Activated naive CD8-positive, alpha-beta T cell treated with anti-CD3 and anti-CD28 coated beads, Interleukin-2, amount 50 U/mL, for 16 hours (primary cell): ENCODE measurements around the gene HDAC4.

Experiments used
- DNase-seq: peaks from one replicate; pipeline ENCODE4 v3.0.0-alpha.2; 2020; ENCODE audit warnings: low read depth, low spot score

The HDAC4 gene

DNA sequence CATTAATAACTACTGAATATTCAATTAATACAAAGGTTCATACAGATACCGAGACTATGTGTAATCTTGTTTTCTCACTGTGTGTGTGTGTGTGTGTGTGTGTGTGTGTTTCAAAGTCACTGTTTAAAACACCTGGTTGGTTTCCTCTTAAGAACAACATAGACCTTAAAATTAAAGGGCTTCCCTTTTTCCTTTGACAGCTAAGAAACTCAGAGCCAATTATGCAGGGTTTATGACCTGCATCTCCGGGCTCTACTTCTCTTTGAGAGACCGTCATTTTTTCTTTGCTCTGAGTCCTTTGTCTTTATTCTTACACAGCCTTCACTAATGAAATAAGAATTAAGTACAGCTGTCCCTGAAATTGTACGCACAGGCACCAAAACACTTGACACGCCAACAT lies 145.6 kb downstream of the HDAC4 start:
- DNase-seq, result no peak

DNA sequence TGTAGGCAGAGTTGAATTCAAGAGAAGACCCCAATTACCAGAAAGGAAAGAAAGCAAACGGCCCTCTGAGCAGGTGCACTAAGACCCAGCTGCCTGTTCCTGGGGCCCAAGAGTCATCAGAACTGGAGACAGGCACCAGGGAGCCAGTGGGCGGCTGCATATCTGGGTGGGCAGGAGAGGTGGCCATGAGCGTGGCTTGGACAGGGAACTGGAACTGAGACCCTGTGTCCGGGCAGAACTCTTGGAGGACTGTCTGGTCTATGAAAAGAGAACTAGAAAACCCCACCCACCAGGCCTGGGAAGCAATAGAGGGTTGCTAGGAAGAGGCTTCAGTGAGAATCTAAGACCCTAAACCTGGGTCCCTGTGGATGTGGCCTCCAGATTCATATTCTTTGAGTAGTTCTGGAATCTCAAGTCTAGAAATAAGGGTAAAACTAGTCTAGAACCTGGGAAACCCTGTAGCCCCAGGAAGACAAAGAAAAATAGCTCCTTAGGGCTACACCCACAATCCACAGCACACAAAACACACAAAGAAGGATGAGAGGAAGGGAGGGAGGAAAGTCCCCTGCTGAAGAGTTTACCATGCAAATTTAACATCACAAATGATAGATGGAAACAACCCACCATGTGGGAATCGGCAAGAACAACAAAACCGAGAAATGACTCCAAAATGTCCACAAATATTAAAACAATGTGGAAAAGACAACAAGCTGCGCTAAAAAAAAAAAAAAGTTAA lies 147.0 kb downstream of the HDAC4 start:
- no peak for DNase-seq

DNA sequence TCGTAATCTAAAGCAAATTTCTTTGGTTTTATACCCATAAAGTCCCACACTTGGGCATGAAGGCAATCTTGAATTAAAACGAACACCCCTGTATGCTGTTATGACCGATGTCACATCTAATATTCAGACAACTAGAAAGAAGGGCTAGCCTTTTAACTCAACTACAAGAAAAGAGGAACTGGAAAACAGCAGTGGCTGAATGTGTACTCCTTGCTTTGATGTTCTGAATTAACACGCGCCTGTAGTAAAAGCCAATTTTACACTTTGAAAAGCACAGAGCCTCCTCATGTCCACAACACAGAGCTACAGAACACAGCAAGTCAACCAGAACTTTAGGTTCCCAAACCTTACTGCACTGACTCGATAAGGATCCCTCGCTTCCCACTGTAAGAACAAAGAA lies 147.6 kb downstream of the HDAC4 start:
- no peak for DNase-seq

DNA sequence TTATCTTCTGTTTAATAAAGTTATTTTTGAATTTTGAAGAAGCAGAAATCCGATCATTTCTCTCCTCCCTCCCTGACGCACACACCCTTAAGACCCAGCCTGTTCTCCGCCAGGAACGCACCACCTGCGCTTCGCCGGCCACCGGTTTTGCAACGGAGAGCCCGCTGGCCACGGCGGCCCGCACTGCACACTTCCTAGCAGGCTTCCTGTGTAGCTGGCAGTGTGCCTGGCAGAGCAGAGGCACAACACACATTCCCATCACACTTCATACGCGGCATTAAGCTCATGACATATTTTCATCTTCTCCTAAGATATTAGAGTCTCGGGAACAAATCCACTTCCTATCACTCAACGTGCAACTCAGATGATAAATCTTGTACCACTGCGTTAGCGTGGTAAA lies 148.0 kb downstream of the HDAC4 start:
- DNase-seq, result no peak

DNA sequence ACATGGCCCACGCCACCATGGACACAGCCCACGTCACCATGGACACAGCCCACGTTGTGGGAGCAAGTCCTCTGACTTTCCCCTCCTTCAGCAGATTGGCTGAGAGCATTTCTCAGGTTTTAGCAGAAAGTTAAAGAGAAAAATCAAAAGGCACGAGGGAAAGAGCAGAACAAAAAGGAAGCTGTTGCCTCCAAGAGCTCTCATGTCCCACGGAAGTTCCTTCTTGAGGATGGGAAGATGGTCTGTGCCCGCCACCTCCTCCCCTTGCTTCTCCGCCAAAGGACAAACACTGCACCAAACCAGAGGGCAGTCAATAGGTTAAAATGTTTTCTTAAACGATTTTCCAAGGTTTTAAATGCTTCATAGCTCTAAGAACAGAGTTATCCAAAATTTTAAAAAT lies 148.4 kb downstream of the HDAC4 start:
- no peak for DNase-seq

DNA sequence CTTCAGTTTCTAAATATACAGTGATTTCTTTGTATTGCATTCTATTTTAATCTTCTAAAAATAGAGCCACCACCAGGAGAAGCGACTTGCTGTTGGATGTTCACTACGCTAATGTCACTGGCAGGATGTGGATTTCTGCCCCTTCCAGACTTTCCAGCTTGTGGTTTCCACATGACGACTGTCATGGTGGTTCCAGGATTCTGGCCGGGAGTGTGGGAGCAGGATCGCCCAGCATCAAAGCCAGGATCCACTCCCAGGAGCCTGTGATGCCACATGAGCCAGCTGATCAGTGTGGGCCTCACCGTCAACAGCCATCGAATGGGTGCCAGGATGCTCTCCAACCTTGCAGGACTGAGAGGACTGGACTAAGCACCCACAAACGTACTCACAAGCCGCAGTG lies 148.8 kb downstream of the HDAC4 start:
- no peak for DNase-seq

DNA sequence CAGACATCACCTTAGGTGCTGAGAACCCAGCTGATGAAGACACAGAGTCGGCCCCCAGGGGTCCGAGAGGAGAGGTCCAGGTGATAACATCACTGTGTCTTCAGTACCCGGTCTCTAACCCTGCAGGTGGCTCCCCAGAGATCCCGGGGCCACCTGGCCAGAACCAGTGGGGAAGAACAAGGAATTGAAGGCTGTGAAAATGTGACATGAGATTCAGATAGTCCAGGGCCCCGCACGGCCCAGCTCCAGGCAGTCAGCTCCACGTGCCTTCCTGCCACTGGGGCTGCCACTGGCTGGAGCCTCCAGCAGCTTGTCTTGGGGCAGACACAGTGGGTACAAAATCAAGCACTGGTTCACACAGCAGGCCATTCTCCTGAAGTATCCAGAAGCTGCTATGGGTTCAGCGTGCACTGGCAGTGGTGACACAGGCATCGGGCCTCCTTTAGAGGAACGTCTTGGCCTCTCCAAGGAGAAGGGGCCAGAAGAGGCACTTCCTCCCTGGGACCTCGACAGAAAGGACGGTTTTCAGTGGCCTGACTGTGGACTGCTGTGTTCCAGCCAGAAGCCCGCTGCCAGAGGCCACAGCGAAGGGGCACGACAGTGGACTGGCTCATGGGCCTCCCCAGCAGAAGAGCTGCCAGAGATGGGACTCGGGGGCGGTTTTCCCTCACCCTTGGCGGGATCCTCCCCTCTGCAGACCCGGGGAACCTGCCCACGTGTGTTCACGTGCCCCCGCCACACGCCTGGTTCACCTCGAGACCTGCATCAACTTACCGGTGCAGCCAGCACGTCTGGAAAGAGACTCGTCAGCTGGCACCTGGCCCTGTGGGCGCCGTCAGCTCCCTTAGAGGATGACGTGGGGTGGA lies 150.4 kb downstream of the HDAC4 start:
- no peak for DNase-seq

DNA sequence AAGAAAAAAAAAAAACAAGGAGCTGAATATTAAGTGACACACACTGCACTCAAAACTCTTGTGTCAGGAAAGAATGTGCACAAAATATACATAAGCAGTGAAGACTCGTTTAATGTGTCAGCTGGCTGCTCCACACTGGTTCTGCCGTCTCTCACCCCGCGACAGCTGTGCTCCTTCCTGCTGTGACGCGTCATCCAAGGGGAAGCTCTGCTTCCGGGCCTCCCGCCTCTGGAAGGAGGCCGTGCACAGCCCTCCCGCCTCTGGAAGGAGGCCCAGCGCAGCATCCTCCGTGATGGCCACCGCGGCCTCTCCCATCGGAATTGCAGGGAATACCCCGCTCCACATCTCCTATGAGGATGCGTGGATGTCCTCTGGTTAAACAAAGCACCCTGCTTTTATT lies 151.0 kb downstream of the HDAC4 start:
- no peak for DNase-seq

DNA sequence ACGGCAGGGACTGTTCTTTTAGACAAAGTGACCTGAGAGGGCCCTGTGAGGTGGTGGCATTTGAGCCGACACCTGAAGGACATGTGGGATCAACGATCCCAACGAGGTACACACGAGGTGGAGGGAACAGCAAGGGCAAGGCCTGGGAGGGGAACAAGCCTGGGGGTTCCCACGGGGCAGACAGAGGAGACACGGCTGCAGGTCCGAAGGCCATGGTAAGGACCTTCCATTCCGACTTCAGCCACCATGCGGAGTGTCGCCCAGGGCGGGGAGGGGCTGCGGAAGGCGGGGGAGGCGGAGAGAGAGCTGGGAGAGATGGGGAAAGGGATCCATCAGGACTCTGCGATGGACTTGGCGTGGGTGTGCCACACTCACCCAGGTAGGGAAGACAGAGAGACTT lies 151.8 kb downstream of the HDAC4 start:
- no peak for DNase-seq

DNA sequence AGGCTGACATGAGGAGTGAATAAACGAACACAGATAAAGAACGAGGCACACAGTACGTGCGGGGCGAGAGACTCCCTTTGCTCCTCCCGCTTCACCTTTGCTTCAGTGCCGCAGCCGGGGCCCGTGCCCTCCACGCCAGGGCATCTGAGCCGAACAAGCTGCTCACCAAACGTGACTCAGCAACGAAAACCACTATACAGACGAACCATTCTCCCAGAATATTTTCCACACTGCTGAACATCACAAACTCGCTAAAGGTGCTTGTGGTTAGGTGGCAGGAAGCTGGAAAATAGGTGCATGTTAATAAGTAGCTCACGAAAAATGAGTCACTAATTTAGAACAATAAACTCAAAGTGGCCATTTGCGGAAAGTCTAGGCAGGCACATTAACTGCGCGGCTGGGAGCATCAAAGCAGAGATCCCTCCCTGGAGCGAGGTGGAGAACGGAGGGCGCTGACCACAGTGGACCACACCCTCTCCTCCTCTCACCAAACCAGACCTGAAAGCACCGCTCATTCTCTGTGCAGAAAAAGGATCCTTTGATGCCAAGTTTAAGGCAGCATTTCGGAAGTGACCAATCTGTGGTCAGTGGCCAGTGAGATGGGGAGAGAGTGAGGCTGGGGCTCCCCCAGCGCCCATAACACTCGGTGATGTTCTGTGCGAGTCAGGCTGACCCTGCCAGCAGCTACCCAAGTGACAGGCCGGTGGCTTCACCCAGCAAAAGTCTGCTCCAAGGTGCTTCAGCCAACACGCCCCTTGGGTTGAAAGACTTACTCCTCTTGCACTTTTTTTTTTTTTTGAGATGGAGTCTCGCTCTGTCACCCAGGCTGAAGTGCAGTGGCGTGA lies 153.2 kb downstream of the HDAC4 start:
- no peak for DNase-seq

DNA sequence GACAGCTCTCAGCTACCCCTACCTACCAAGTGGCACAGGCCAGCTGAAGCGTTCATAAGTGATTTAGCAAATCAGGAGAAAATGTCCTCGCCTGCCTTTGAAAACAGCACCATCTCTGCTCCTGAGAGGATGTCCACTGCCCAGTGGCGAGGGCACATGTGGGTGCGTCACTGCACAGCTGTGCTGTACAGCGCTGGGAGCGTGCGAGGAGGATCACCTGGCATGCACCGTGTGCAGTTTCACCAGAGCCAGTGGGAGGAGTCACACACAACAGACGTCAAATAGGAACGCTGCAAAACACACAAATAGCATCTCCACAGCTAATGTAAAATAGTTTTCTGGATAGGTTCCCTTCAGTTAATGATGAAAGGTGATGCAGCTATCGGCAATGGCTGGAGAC lies 154.1 kb downstream of the HDAC4 start:
- DNase-seq, result no peak

DNA sequence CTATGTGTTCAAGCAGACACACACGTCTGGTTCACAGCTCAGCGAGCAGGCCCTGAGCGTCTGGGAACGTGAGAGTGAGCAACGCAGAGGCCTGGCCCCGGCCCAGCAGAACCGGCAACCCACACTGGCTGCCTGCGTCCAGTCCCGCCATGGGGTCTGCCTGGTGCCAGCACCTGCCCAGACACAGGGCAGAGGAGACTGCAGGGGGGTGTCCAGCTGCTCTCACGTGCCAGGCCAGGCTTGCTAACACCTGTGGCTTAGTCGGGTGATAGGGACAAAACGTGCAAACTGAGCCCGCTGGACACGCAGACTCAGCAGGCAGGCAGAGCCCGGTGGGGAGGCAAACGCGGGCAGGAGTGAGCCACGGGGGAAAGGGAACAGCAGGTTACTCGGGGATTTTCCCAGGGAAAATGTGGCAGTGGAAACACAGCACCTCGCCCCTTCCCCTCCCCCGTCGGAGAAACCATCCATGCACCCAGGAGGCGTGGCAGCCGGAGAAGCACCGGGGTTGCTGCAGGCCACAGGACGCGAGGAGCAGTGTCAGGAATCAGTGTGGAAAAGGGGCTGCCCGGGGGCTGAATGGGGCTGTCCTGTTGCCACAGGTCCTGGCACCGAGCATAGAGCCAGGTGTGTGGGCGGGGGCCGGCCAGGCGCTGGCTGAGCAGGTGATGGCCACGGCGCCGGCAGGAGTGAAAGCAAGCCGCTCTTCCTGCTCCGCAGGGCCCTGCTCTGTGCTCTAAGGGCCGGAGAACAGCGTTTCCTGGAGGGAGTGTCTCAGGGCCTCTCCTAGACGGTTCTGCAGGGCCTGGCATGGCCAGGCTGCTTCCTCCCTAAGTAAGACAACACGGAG lies 154.7 kb downstream of the HDAC4 start:
- DNase-seq, result no peak

DNA sequence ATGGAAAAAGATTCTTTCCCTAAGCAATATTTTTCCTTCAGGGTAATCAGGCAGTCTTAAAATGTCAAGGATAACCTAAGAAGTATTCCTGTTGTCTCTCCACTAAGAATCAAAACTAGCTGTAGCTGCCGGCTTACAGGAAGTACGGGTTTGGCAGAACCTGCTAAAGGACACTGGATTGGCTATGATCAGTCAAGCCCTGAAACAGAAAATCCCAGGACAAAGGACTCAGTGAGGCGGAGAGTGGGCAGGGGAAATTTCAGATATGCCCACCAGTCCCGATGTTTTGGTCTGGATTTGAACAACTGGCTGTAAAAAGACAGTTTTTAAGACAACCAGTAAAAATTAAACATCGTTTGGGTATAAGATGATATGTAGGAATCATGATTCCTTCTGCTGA lies 155.7 kb downstream of the HDAC4 start:
- no peak for DNase-seq

DNA sequence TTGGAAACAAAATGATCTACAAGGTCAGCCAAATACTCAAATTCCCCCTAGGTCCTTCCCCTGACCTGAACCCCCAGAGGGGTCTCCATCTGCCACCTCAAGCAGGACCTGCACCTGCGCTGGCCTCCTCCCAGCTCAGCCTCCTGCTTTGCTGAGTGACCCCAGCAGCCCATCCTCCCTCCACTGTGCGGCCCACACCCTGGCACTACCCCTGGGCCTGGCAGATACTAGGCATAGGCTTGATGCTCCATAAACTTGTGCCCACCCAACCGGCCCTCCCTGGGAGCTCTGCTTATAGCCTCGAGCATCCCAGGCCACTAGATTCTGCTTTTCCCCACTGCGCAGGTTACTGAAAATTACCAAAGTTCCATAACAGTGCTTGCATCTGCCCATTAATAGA lies 156.2 kb downstream of the HDAC4 start:
- DNase-seq, result no peak

DNA sequence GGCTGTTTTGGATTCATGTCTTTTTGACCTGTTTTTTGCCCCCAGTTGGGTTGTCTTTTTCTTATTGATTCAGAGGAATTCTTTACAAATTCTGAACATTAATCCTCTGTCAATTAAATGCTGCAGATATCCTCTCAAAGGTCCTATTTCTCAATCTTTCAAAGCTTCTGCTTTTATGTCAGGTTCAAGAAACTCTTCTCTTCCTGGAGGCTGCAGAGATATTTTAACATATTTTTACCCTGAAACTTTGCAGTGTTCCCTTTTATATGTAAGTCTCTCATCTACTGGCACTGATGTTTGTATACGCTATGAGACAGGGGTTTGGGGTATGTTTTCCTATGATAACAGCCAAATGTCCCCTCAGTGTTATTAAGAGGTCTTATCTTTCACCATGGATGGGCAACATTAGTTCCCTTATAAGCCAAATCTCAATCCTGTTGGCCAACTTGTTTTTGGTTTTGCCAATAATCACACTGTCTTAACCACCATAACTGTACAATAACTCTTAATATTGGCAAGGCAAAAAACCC lies 159.3 kb downstream of the HDAC4 start:
- DNase-seq, result no peak

DNA sequence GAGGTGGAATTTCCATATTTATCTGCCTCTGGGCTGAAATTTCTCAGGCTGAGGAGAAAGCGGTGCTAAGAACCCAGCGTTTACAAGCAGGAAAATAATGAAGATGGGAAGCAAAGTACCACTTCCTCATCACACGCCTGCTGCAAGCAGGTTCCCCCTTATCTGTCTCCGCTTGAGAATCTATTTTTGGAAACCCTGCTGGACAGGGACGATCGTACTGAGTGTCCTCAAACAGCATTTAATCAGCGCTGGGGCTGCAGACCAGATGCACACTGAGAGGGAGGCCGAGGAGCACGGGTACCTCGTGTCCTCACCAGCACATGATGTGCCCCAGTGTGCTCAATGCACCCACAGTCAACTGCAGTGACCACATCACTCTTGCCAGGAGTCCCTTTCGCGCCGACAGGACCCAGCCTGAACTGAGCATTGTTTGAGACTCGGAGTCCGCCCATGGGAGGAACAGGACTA lies 160.4 kb downstream of the HDAC4 start:
- no peak for DNase-seq

DNA sequence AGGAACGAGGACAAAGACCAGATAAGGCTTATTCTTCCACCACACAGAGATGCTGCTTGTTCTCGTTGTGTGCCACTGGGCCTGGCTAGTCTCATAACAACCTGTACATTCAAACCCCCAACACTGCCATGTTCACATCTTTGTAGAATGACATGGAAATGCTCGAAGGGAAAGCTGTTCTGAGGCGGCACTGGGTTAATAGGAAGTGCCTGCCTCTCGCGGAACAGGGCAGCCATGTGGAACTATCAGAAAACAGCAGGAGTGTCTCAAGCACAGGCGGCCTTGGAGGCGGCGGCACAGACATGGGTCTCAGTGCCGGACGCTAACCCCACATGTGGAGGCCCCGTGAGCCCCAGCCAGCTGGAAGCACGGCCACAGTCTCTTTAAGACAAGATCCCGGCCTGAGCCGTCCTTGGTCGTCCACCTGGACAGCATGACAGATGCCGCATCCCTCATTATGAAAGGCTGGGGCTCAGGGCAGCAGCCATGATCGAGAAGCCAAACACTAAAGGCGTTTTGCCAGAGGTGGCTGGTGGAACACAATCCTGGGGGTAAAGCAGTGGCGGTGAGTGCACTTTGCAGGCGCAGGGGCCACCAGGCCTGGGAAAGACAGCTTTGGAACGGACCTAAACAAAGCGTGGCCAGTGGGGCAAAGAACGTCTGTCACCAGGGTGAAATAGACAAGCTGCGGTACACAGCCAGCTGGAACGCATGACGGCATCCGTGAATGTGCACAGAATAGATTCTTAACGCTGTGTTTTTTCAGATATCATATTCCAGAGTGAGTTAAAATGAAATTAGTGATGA lies 161.0 kb downstream of the HDAC4 start:
- no peak for DNase-seq

DNA sequence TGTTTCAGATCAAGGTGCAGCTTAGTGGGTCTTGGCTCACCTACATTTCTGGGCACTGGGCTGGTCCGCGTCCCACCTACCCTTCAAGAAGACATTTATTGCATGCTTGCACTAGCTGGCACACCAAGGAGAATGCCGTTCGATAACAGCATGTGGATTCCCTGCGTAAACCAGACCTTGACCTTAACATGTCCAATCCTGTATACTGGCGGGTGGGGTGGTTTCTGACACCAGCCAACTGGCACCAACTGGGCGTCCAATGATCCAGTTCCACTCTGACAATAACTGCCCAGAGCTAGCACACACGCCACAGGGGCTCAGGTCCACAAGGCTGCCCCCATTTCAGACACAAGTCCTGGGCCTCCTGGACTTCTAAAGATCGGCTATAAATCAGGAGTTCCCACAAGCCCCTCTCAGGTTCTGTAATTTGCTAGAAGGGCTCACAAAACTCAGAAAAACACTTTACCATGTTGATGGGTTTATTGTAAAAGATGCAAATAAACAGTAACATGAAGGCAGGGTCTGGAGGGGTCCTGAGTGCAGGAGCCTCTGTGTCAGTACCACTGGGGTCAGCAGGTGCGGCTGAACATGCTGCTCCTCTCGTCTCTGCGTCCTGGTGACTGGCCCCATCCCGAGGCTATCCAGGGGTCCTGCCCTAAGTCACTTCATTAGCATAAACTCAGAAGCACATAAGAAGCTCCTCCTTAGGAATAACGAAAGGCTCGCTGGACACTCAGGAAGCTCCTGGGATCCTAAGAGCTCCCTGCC lies 161.8 kb downstream of the HDAC4 start:
- no peak for DNase-seq

DNA sequence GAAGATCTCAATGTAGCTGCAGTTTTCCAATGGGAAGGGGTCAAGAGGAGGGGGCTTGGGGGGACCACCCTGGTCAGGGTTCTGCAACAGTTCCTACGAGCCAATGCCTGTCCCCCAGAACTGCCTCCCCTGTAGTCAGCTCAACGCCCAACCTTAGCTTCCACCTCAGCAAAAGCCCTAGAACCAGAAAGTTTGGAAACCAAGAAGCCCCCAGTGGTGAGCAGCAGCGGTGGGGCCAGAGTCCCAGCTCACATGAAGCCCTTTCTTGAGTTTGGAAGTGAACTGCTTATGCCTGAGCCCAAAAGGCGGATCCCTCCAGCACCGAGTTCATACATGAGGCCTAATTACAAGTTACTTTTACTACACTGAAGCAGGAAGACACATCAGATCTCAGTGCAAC lies 162.4 kb downstream of the HDAC4 start:
- no peak for DNase-seq
